Inferior parietal cortex (tissue), 1 donor: ENCODE results near the gene DSCAM.

Source experiments
- DNase-seq: peaks from one replicate; pipeline ENCODE4 v3.0.0-alpha.2; 2016; ENCODE audit errors: extremely low spot score

DSCAM gene

DNA sequence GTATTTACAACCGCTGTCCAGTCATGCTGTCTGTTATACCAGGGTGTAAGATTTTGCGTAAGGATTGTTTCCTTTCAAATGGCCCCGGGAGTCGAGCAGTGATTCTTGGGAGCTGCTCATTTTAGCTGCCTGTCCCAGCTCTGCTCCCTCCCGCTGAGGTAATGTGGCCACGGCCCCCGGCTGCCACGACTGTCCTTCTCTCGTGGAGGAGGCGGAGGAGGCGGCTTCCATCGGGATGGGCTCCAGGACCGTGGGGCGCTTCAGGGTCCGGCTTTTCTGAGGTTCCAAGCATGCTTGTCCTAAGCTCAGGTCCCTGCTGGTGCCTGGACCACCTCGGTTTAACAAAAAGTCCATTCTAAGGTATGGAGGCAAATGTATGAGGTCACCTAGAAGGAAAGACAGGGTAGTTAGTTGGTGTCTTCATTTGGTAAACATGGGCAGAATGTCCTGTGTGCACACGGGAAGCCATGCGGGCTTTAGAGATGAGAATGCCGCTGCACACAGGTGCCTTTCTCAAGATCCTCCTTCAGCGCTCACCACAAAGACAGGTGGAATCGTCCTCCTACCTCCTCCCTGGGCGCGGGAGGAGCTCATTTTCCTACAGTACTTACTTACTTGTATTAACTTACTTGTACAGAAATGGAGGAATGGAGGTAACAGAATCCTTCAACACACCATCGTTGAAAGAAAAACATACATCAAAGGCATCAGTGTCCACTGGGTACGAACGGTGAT lies 833.8 kb downstream of the DSCAM start:
- DNase-seq = no peak

DNA sequence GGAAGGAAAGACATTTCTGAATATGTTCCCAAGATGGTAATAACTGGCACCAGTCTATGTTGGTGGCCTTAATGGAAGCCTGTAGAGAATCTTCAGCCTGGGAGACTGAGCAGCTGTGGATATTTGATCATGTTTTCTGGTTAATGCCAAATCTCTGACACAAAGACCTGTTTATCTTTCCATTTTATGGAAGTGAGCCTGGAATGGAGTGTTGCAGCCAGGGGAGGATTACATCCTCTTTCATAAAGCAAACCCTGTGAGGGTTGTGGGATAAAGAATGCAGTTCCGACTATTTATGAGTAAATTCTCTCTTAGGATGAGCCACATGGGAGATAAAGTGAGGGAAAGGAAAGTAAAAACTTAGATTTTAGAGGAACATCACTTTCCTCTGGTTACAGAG lies 835.6 kb downstream of the DSCAM start:
- DNase-seq = no peak

DNA sequence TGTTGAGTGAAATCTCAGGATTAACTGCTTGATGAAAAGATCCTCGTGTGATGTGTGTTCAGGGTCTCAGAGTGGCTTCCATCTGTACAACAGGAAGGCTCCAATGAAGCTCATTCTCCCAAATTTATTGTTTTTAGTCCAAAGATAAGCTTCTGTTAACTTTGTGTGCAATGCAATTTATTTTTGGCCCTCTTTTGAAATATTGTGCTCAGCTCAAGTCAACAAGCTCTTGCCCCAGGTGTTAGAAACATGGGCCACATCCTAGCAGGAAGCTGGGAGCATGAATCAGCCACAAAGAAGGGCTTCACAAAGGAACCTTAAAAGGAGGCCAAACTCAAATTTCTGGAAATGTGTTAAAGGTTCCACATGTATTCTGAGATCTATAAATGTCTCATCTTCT lies 844.0 kb downstream of the DSCAM start:
- DNase-seq = no peak

DNA sequence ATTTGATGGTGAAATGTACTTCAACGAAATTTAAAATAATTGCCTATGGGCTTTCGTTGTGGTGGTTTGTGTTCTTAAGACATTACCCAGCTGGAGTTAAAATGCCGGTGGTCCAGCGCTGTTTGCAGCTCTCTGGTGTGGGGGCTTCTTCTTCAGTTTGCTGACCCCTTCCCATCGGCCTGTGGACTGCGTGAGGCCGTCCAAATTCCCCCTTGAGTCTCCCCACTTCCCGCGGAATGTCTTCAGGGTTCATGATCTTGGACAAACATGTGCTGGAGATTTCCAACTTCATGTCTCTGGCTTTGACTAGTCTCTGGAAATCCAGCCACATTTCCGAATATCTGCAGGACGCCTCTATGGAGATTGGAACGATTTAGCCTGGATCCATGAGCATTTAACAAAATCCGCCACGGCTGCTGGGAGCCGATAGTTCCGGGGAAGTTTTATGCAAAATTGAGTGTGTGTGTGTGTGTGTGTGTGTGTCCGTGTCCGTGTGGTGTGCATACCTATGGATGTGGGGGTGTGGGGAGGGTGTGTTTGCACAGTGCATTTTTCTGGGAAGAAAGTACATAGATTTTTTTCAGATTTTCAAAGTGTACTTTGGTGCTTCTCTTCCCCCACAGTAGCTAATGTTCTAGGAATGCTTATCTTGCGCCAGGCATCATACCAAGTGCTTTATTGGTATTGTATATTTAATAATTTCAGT lies 862.5 kb downstream of the DSCAM start:
- no peak for DNase-seq

DNA sequence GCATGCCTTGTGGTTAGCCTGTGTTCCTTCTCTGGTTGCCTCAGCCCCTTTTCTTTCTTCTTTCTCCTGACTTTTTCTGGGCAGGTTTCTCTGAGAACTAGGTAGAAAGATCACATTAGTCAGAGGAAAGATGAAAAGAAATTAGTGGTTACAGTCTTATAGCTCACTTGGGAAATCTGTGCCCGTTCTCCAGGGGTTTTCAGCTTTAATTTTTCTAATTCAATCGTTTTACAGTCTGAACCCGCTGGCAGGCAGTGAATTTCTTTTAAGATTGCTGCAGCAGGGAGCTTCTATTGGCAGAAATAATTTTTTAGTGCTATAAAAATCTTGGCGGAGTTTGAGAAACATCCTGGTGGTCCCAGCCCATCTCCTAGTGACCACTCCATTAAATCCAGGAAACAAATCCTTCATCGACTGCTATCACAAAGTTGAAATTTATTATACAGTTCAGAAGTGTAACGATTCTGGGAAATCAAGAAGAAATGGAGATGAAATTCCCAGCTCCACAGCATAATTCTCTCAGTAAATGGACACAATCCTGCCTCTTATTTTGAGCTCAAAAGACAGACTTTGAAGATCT lies 866.6 kb downstream of the DSCAM start:
- no peak for DNase-seq

DNA sequence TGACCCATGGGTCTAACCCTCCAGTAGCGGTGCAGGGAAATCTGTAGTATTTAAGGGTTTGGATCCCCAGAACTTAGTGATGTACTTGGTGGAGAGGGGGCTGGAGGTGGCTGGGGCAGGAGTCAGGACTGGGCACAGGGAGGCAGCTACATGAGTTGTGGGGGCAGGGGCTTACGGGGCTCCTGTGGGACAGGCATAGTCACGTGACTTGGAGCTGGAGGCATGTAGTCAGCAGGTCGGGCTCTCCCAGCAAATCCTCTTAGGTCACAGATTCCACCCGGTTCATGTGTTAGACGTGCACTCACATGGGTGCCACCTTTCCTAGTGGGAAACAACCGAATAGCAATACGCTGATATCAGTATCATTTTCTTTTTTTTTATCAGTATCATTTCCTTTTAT lies 867.6 kb downstream of the DSCAM start:
- no peak for DNase-seq

DNA sequence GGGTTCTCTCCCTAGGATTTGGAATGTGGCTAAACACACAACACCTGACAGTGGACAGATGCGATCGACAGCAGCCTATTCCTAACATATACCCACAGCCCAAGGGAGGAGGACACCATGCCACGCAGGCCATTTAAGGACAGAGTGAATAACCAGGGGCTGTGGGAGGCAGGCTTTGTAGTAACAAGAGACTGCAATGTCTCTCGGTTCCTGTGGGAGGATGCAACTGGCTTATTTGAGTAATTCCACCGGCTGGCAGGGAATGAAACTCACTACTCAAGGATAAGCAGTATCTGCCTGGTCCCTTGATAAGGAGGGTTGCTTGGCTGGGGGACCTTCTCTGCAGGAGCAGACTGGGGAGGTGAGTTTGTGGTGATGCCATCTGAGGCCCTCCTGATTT lies 870.2 kb downstream of the DSCAM start:
- no peak for DNase-seq

DNA sequence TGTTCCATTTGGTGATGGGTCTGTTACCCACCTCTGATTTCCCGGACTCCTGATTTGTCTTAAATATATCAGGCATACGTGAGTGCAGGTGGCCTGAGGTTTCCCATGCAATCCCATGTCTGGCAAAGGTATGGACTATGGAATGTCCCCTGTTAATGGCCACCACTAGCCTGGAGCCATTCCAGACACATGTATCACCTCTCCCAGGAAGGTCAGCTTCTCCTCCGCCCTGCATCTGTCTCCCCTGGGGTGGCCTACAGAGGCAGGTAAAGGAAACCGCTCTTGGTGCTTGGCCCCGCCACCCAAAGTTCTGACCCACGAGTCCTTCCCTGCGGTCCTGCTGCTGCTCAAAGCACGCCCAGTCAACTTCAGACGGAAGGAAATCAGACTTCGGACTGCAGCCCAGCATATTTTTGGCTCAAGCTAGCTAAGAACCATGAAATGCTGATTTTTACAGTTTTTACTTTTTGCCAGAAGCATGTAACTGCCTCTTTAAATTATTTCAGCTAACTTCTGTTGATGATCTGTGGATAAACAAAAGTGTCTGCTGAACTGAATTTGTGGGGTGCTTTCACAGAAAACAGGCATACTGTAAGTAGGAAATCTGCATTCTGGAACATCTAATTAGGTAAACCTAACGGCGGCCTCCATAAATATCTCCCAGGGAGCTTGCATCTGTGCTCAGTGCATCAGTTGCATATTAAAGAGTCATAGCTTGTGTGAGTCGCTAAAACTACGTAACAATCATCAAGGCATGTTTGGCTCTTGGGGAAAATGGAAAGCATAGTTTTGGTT lies 873.8 kb downstream of the DSCAM start:
- DNase-seq = no peak

DNA sequence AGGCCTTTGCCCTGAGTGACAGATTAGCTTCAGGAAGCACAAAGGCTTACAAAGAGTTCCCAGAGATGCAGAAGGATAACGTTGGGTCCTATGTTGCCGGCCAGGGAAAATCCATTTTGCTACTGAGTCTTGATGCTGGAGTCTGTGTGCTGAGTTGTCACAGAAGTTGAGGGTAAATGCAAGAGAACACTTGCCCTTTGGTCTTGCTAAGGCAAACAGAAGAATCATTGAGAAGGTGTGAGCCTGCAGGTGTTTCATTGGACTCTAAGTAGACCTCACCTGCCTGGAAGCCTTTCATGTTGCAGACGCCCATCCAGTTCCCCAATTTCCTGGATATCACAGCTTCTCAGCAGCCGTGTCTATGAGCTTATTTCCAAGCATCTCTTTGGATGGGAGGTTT lies 874.5 kb downstream of the DSCAM start:
- no peak for DNase-seq

DNA sequence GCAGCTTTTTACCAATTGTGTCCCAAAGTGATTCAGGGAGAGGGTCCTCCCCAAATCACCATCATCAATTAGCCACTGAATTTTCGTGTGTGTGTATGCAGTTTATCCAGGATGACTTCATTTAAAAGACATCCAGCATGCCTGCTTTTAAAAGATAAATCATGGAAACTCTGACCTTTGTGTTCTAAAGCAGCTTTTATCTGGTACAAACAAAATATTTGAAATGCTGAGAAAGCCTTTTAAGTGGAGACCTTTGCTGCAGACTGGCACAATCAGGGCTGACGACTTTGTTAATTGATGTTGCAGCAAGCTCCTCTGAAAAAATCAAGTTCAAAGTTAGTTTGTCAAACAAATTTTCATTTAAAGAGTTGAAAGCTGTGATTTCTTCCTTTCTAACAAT lies 875.0 kb downstream of the DSCAM start:
- no peak for DNase-seq

DNA sequence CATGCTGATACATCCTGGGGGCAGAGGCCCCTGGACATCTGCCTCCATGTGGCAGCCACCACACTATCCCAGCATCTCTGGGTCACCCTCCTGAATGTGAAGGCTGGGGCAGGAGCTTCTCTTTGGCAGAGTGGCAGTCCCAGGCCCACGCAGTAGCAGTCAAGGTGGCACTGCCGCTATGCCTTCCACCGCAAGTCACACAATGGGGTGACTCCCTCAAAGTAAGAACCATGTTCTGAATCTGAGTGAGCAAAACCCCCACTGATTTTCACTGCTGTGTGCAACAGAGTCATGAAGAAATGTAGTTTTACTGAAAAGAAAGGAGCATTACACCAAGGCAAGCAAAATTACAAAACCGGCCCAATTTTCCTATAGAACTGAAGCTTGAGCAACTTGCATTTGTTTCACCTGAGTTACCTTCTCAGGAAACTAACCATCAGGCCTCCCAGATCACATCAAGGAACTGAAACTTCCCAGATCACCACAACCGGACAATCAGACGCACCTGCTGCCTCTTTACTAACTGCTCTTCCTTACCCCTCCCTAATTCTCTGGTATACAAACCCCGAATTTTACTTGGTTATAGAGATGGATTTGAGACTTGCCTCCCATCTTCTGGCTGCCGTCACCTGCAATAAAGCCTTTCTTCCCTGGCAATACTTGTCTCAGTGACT lies 877.1 kb downstream of the DSCAM start:
- no peak for DNase-seq

DNA sequence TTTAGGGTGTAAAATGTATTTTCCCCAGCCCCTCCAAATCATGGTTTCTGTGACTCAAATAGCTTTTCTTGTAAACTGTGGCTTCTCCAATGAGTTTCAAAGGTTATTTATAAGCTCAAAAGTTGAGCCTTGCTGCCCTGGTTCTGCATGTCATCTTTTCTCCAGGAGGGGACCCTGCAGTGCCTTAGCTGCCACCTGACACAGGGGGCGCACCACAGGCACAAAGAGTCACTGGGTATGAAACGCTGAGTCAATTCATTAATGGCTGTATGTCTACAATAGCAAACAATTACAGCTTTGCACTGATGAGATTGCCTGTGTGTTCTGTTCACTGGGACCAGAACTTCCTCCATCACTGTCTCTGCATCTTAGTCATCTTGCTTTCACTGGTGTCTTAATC lies 878.9 kb downstream of the DSCAM start:
- DNase-seq = no peak

DNA sequence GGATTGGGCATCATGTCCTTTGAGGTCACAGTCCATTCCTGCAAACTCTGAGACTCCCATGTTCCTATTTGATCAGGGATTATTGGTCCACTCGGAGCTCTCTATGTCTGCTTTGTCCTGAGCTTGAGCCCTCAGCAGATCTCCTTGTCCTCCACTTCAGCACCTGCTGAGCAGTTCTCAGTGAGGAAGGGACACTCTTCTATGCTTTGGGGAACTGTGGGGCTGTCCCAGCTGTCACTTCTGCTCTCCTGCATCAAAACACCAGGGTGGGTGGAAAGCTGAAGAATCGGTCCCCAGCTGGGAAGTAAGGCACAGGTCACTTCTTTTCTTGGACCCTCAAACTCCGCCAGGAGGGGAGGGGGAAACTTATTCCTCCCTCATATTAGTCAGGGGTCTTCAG lies 880.2 kb downstream of the DSCAM start:
- DNase-seq = no peak

DNA sequence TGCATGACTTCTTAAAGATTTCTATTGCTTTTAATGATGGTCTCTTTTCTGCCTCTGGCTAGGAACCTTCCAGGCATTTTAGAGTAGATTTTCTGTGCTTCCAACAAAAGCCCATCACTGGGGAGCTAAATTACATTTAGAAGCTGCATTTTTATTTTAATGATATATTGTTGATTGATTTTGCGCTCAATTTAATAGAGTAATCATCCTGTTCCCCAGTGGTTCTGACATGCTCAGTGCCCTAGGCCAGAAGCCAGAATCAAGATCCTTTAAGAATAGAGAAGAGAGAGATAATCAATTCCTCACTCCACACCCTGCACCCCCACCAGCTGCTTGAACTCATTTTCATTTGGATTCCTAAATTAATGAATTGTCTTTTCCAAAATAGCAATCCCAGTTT lies 881.9 kb downstream of the DSCAM start:
- no peak for DNase-seq

DNA sequence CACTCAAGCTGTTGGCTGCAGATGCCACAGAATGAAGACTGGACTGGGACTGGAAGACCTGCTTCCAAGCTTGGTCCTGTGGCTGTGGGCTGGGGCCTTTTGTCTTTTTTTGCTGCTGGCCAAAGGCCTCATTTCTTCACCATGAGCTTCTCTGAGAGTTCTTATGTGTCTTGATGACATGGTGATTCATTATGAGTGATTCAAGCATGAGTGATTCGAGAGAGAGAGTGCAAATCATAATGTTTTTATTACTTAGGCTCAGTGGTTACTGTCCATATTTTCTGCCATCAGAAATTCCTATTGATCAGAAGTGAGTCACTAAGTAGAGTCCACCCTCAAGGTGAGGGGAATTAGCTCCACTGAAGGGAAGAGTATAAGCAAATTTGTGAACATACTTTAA lies 885.7 kb downstream of the DSCAM start:
- no peak for DNase-seq
